ENCODE results near the gene TANK. TPM values are rescaled to one million over a fixed set of nuclear protein-coding genes. Genes with fewer than 3 reads are reported as not detected.
A peak's percentile ranks its signal among the peaks of the same experiment; 100 is the strongest.

Gene TANK
- total and polyA plus RNA-seq, 2 of the 13 experiments (the other 11 are each of a cell fraction or from before 2014, with no cell fraction given): 66.9 to 96.1 TPM

DNA sequence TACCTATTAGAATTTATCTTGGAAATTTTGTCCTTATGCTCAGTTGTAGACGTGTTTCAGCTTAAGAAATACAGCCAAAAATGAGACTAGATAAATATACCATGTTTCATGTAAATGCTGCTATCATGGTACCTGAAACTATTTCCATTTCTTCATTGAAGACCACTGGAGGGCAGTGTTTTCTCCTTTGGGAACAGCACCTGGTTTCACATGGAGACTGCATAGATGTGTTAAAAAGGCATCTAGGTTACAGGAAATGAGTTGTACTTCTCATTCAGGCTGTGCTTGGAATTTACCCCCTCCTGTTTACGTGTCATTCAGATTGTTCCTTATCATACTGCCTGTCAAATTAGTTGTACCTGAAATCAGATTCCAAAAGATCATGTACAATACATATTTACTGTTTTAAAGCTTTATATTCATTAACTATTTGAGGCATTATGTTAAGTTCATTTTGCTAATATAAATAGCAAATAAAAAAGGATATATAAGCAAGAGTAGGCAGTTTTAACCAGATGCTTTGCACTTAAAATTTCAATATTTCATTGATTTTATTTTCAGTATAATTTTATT lies 90.7 kb downstream of the TANK start (continued):
- TF ChIP-seq RBAK (CRISPR knock-in tag; IDR thresholded peaks at IDR 0.05) (no peak), ZMYM4 (CRISPR knock-in tag; IDR thresholded peaks at IDR 0.05) (peak; percentile 19; the same call in 1 of the 2 replicates), ZNF431 (CRISPR knock-in tag; IDR thresholded peaks at IDR 0.05; ENCODE audit: borderline replicate concordance, low read depth) (no peak), ZNF691 (CRISPR knock-in tag; IDR thresholded peaks at IDR 0.05; ENCODE audit: borderline replicate concordance, low read depth) (no peak), CEBPG (CRISPR knock-in tag; IDR thresholded peaks at IDR 0.05) (0 out of 2 replicates have a peak, but pooled peaks have one; percentile 34), HOMEZ (CRISPR knock-in tag; IDR thresholded peaks at IDR 0.05; ENCODE audit: low read depth) (peak; percentile 63; the same call in 1 of the 2 replicates), NFAT5 (CRISPR knock-in tag; IDR thresholded peaks at IDR 0.05) (no peak), NFIC (IDR thresholded peaks at IDR 0.05; ENCODE audit: low read length) (no peak), MLXIP (CRISPR knock-in tag; IDR thresholded peaks at IDR 0.05; ENCODE audit: borderline replicate concordance) (no peak), NKX3-1 (CRISPR knock-in tag; IDR thresholded peaks at IDR 0.05) (no peak), AGO2 (optimal IDR thresholded peaks at IDR 0.05; ENCODE audit: low read depth, low read length) (no peak), PPARG (CRISPR knock-in tag; conservative IDR thresholded peaks at IDR 0.05) (0 out of 2 replicates have a peak, but pooled peaks have one; percentile 28), THAP11 (CRISPR knock-in tag; IDR thresholded peaks at IDR 0.05) (peak; percentile 40; the same call in 1 of the 2 replicates), RFX1 (IDR thresholded peaks at IDR 0.05) (no peak), SMAD3 (CRISPR knock-in tag; IDR thresholded peaks at IDR 0.05) (0 out of 2 replicates have a peak, but pooled peaks have one; percentile 31), MIER3 (CRISPR knock-in tag; IDR thresholded peaks at IDR 0.05; ENCODE audit: borderline replicate concordance) (peak; percentile 53; the same call in 1 of the 2 replicates), SMC3 (IDR thresholded peaks at IDR 0.05; ENCODE audit: low read length) (peak; percentile 85), FOXA3 (CRISPR knock-in tag; IDR thresholded peaks at IDR 0.05) (0 out of 2 replicates have a peak, but pooled peaks have one; percentile 5), ZNF180 (CRISPR knock-in tag; IDR thresholded peaks at IDR 0.05; ENCODE audit: borderline replicate concordance, low read depth) (no peak)
- TF ChIP-seq, protein P1, sequence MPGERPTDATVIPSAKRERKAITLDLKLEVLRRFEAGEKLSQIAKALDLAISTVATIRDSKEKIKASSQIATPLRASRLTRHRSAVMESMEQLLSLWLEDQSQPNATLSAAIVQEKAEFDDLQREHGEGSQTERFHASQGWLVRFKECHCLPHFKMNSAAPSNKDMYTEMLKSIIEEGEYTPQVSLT (CRISPR knock-in tag; IDR thresholded peaks at IDR 0.05; ENCODE audit: borderline replicate concordance, low read depth): no peak

Measured in HepG2 (cell line).